HG02763 (cell line): ENCODE results near the gene ARVCF.

Experiments
- ATAC-seq: cut with Tn5 transposase; IDR thresholded peaks from one replicate; pipeline ENCODE4 v1.9.1; 2021; ENCODE audit warnings: mild to moderate bottlenecking, moderate library complexity; ENCODE audit not compliant: unreplicated experiment

Gene ARVCF

GRCh38 chr22:19976671-19977070, 40.0 kb downstream of the ARVCF start:
- ATAC-seq = no peak

GRCh38 chr22:19975707-19976035, 41.0 kb downstream of the ARVCF start:
- ATAC-seq = no peak

GRCh38 chr22:19974935-19975706, 41.5 kb downstream of the ARVCF start:
- no peak for ATAC-seq

- no peak for ATAC-seq
These were observed 42.3 kb downstream of the ARVCF start for GRCh38 chr22:19974268-19974861.

GRCh38 chr22:19973551-19974267, 42.9 kb downstream of the ARVCF start:
- no peak for ATAC-seq

- ATAC-seq = no peak
These were observed 43.7 kb downstream of the ARVCF start for GRCh38 chr22:19972652-19973550.

- ATAC-seq = no peak
These were observed 44.4 kb downstream of the ARVCF start for GRCh38 chr22:19972251-19972650.

GRCh38 chr22:19971276-19972124, 45.1 kb downstream of the ARVCF start:
- ATAC-seq = no peak

- no peak for ATAC-seq
These were observed 45.9 kb downstream of the ARVCF start for GRCh38 chr22:19970479-19971275.

- ATAC-seq = no peak
These were observed 46.6 kb downstream of the ARVCF start for GRCh38 chr22:19970031-19970478.

- ATAC-seq = no peak
These were observed 47.3 kb downstream of the ARVCF start for GRCh38 chr22:19969141-19969928.

- ATAC-seq = no peak
These were observed 48.2 kb downstream of the ARVCF start for GRCh38 chr22:19968450-19968891.

GRCh38 chr22:19967850-19968449, 48.7 kb downstream of the ARVCF start:
- ATAC-seq = no peak

GRCh38 chr22:19966908-19967750, 49.5 kb downstream of the ARVCF start:
- ATAC-seq = no peak

GRCh38 chr22:19965771-19966709, 50.6 kb downstream of the ARVCF start:
- ATAC-seq = no peak
